Measurements from ENCODE around the gene CUTC. TPM values are rescaled to one million over a fixed set of nuclear protein-coding genes. Genes with fewer than 3 reads are reported as not detected.
A peak's percentile ranks its signal among the peaks of the same experiment; 100 is the strongest.

The CUTC gene
- total and polyA plus RNA-seq, 3 experiments from 2014 or later, result 26.7 to 49.9 (median 27.5) TPM

DNA sequence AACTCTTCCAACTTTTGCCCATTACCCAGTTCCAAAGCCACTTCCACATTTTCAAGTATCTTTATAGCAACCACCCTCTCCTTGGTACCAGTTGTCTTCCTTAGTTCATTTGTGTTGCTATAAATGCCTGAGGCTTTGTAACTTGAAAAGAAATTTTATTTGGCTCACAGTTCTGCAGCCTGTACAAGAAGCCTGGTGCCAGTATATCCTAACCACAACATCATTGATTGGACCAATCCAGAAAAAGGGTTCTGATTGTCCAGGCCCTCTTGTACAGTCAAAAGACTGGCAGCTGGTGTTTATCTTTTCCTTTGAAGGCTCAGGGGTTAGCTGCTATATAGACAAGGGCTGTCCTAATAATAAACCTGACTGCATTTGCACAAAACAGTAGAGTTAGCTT, 29.3 kb downstream of the CUTC start:
- Mint-ChIP-seq H3K9me3 (peaks cover 0 to 4% (median 0%) of the 10 kb centered on the region in 5 donors), H3K36me3 (peaks cover 38 to 54% (median 42%) of the 10 kb centered on the region in 3 donors), H3K27ac (no peak overlapping the region), H3K27me3 (peaks cover 0 to 2% of the 10 kb centered on the region in 2 donors), H3K4me1 (peaks cover 8 to 17% (median 8%) of the 10 kb centered on the region in 3 donors), H3K4me3 (no peak overlapping the region)
- POLR2A ChIA-PET, result no interaction called here
- H3K4me3 ChIP-seq (ENCODE audit: low read length), result no peak overlapping the region
- H3K27ac ChIP-seq (ENCODE audit: low read depth, low read length), result no peak overlapping the region
- CTCF ChIA-PET, result no interaction called here
- peaks cover 17% of the 10 kb centered on the region for H3K36me3 ChIP-seq (ENCODE audit: insufficient read depth, low read length)
- no peak for DNase-seq
- no peaks in the 10 kb centered on the region for H3K27me3 ChIP-seq (ENCODE audit: insufficient read depth, low read length, poor library complexity, severe bottlenecking)
- no peaks in the 10 kb centered on the region for H3K9me3 ChIP-seq (ENCODE audit: low read length)
- H3K4me1 ChIP-seq (ENCODE audit: insufficient read depth, low read length), result no peaks in the 10 kb centered on the region

DNA sequence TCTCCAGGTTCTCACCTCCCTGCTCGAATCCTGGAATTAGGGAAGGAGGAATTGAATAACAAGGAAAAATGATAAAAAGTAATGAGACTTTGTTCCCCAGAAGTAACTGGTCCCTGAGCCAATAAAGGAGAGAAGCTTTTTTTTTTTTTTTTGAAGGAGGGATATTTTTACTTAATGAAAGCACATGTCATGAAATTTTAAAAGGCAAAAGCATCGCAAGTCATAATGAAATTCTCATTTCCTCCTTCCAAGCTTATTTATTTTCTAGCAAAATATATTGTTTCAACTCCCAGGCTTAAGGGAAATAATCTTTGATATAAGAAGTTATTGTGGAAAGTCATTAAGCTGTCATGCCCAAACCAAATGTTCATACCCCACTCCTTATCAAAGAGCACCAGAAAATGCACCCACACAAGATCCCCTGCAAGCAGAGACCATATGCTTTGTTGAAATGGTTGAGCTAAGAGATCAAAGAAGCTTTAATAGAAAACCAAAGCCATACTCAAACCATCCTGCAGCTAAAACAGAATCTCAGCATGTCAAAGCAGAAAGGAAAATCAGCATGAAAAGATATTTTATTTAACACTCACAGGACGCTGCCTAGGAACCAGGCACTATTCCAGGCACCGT, 33.8 kb downstream of the CUTC start:
- Histone ChIP-seq H3K27ac (ENCODE audit: low read depth, low read length) (no peak overlapping the region), H3K27me3 (ENCODE audit: insufficient read depth, low read length, poor library complexity, severe bottlenecking) (no peaks in the 10 kb centered on the region), H3K4me3 (ENCODE audit: low read length) (no peak overlapping the region), H3K4me1 (ENCODE audit: insufficient read depth, low read length) (no peaks in the 10 kb centered on the region), H3K9me3 (ENCODE audit: low read length) (no peaks in the 10 kb centered on the region), H3K36me3 (ENCODE audit: insufficient read depth, low read length) (no peaks in the 10 kb centered on the region)
- peaks cover 13 to 23% (median 17%) of the 10 kb centered on the region in 3 donors for H3K4me1 Mint-ChIP-seq
- CTCF ChIA-PET, result no interaction called here
- DNase-seq, result no peak
- peaks cover 0 to 4% (median 1%) of the 10 kb centered on the region in 5 donors for H3K9me3 Mint-ChIP-seq
- H3K4me3 Mint-ChIP-seq, result peak overlapping the region in 2 of 7 donors; percentile 0 to 19
- peak overlapping the region in 4 of 8 donors; percentile 17 to 82 (median 54) for H3K27ac Mint-ChIP-seq
- POLR2A ChIA-PET, result interaction anchor here (1.0 kb wide), 1 partner anchor 33 kb away, joined by 8 read pairs; the partner anchor contains the start of genes COX15 and CUTC
- peaks cover 0 to 3% of the 10 kb centered on the region in 2 donors for H3K27me3 Mint-ChIP-seq
- H3K36me3 Mint-ChIP-seq, result peaks cover 11 to 18% (median 15%) of the 10 kb centered on the region in 3 donors

DNA sequence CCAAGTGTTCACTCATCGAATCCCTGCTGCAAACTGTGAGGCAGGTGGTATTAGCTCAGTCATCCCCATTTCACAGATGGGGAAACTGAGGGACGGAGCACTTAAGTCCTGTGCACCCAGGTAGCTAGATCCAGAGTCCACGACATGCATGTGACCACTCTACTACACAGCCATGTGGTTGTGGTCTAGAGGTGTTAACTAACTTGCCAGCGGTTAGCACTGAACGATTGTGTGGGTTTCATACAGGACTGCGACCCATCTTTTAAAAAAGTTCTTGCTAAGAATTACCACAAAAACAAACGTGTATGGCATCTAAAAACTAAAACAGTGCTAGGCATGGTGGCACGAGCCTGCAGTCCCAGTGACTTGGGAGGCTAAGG, 34.3 kb downstream of the CUTC start:
- Mint-ChIP-seq H3K27me3 (peaks cover 0 to 4% of the 10 kb centered on the region in 2 donors), H3K9me3 (peaks cover 0 to 4% (median 1%) of the 10 kb centered on the region in 5 donors), H3K36me3 (peaks cover 10 to 13% (median 11%) of the 10 kb centered on the region in 3 donors), H3K4me3 (peak overlapping the region in 4 of 7 donors; percentile 0 to 26 (median 20)), H3K4me1 (peaks cover 13 to 23% (median 17%) of the 10 kb centered on the region in 3 donors), H3K27ac (peak overlapping the region in 1 of 8 donors; percentile 17)
- Histone ChIP-seq H3K9me3 (ENCODE audit: low read length) (no peaks in the 10 kb centered on the region), H3K4me1 (ENCODE audit: insufficient read depth, low read length) (no peaks in the 10 kb centered on the region), H3K27me3 (ENCODE audit: insufficient read depth, low read length, poor library complexity, severe bottlenecking) (no peaks in the 10 kb centered on the region), H3K36me3 (ENCODE audit: insufficient read depth, low read length) (no peaks in the 10 kb centered on the region), H3K4me3 (ENCODE audit: low read length) (no peak overlapping the region), H3K27ac (ENCODE audit: low read depth, low read length) (no peak overlapping the region)
- peak in 1 of 5 donors; percentile 27 for DNase-seq
- ChIA-PET CTCF (no interaction called here), POLR2A (interaction anchor here (1.0 kb wide), 1 partner anchor 34 kb away, joined by 8 read pairs; the partner anchor contains the start of genes COX15 and CUTC)

DNA sequence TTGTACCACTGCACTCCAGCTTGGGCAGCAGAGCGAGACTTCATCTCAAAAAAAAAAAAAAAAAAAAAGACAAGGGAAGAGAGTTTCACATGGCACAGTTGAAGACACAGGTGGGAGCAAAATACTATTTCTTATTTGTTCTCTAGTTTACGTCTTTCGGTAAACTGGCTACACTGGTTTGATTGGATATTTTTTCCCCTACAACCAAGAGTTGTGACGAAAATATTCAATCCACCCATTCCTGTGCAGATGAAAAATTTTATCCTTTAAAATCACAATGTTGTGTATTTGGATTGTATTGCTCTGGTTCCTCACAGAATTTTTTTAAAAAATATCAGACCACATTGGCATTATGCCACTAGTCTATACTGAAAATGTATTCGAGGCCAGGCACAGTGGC, 35.9 kb downstream of the CUTC start:
- Mint-ChIP-seq H3K27ac (no peak overlapping the region), H3K36me3 (peaks cover 2 to 3% (median 3%) of the 10 kb centered on the region in 3 donors), H3K4me1 (peaks cover 13 to 23% (median 17%) of the 10 kb centered on the region in 3 donors), H3K4me3 (no peak overlapping the region), H3K27me3 (peaks cover 0 to 5% of the 10 kb centered on the region in 2 donors), H3K9me3 (peaks cover 0 to 4% (median 1%) of the 10 kb centered on the region in 5 donors)
- CTCF ChIA-PET, result interaction anchor here (0.7 kb wide), 1 partner anchor 376 kb away, joined by 3 read pairs; no protein-coding TSS in a partner anchor
- Histone ChIP-seq H3K36me3 (ENCODE audit: insufficient read depth, low read length) (no peaks in the 10 kb centered on the region), H3K4me3 (ENCODE audit: low read length) (no peak overlapping the region), H3K9me3 (ENCODE audit: low read length) (no peaks in the 10 kb centered on the region), H3K27ac (ENCODE audit: low read depth, low read length) (no peak overlapping the region), H3K27me3 (ENCODE audit: insufficient read depth, low read length, poor library complexity, severe bottlenecking) (no peaks in the 10 kb centered on the region), H3K4me1 (ENCODE audit: insufficient read depth, low read length) (no peaks in the 10 kb centered on the region)
- POLR2A ChIA-PET, result no interaction called here
- no peak for DNase-seq

DNA sequence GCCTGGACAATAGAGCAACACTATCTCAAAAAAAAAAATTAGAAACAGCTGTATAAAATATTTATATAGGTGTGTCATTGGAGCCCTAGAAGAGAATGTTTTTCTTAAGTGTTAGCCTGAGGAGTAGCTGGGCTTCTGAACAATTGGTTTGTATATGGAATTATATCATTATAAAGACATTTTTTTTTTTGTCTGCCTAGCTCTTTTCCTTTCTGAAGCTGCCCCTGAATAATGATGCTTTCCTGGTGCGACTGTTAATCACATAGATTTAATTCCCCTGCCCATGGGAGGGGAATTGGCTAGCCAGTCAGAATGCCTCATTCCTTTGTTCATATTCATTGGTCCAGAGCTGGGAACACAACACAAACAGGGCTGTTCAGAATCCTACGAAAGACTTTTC, 36.5 kb downstream of the CUTC start:
- Histone ChIP-seq H3K27ac (ENCODE audit: low read depth, low read length) (no peak overlapping the region), H3K4me1 (ENCODE audit: insufficient read depth, low read length) (no peaks in the 10 kb centered on the region), H3K4me3 (ENCODE audit: low read length) (no peak overlapping the region), H3K36me3 (ENCODE audit: insufficient read depth, low read length) (no peaks in the 10 kb centered on the region), H3K27me3 (ENCODE audit: insufficient read depth, low read length, poor library complexity, severe bottlenecking) (no peaks in the 10 kb centered on the region), H3K9me3 (ENCODE audit: low read length) (no peaks in the 10 kb centered on the region)
- H3K36me3 Mint-ChIP-seq, result peaks cover 0 to under 1% (median 0%) of the 10 kb centered on the region in 3 donors
- CTCF ChIA-PET, result no interaction called here
- POLR2A ChIA-PET, result no interaction called here
- peaks cover 13 to 23% (median 17%) of the 10 kb centered on the region in 3 donors for H3K4me1 Mint-ChIP-seq
- no peak overlapping the region for H3K4me3 Mint-ChIP-seq
- peaks cover 0 to 5% of the 10 kb centered on the region in 2 donors for H3K27me3 Mint-ChIP-seq
- peaks cover 0 to 4% (median 0%) of the 10 kb centered on the region in 5 donors for H3K9me3 Mint-ChIP-seq
- DNase-seq, result no peak
- no peak overlapping the region for H3K27ac Mint-ChIP-seq

DNA sequence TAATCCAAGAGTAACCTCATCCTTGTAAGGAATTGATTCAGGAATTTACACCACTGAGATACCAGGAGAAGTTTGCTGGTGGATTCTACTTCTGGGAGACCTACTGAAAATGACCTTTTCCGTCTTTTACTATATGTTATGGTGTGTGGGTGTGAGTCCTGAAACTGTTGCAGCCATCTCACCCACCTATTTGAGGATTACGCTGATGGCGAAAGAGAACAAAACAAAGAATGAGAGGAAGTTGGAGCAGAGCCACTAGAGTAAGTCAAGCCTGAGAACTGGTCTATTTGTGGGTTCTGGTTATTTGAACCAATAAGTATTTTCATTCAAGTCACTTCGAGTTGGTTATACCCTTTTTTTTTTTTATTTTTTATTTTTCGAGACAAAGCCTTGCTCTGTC, 37.7 kb downstream of the CUTC start:
- Histone ChIP-seq H3K36me3 (ENCODE audit: insufficient read depth, low read length) (no peaks in the 10 kb centered on the region), H3K4me1 (ENCODE audit: insufficient read depth, low read length) (no peaks in the 10 kb centered on the region), H3K27ac (ENCODE audit: low read depth, low read length) (no peak overlapping the region), H3K9me3 (ENCODE audit: low read length) (no peaks in the 10 kb centered on the region), H3K27me3 (ENCODE audit: insufficient read depth, low read length, poor library complexity, severe bottlenecking) (no peaks in the 10 kb centered on the region), H3K4me3 (ENCODE audit: low read length) (no peak overlapping the region)
- no peak overlapping the region for H3K27ac Mint-ChIP-seq
- H3K27me3 Mint-ChIP-seq, result peaks cover 0 to 5% of the 10 kb centered on the region in 2 donors
- ChIA-PET CTCF (no interaction called here), POLR2A (no interaction called here)
- H3K4me3 Mint-ChIP-seq, result no peak overlapping the region
- peaks cover 13 to 20% (median 17%) of the 10 kb centered on the region in 3 donors for H3K4me1 Mint-ChIP-seq
- H3K36me3 Mint-ChIP-seq, result no peaks in the 10 kb centered on the region
- DNase-seq, result no peak
- H3K9me3 Mint-ChIP-seq, result peaks cover 0 to 1% (median 0%) of the 10 kb centered on the region in 5 donors

DNA sequence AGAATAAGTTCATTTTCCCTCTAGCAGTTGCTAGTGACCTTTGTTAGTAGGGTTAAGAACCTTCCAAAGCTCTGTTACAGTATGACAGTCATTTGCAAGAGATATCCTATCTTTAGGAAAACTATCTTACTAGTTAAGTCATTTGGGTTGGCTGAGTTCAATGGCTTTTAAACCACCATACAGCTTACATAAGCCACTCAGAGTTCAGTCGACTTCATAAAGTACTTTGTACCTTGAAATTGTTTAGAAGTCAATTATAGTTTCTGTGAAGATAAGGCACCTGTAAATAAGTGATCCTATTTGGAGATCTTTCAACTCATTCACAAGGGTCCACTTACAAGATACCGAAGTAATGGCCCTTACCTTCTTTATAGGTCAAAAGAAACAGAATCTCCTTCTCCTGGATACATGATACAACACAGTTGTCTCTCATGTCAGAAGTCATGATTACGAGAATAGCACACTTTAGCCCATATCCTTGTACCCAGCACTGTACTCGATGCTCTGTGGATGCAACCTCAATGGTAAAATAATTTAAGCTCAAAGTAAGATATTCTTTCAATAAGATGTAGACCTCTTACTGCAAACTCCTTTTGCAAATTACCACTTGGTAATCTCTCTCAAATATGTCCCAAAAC, 38.5 kb downstream of the CUTC start:
- peaks cover 13 to 17% (median 15%) of the 10 kb centered on the region in 3 donors for H3K4me1 Mint-ChIP-seq
- CTCF ChIA-PET, result no interaction called here
- no peaks in the 10 kb centered on the region for H3K36me3 ChIP-seq (ENCODE audit: insufficient read depth, low read length)
- DNase-seq, result no peak
- H3K4me3 ChIP-seq (ENCODE audit: low read length), result no peak overlapping the region
- peaks cover 0 to 1% (median 0%) of the 10 kb centered on the region in 5 donors for H3K9me3 Mint-ChIP-seq
- H3K4me3 Mint-ChIP-seq, result no peak overlapping the region
- H3K9me3 ChIP-seq (ENCODE audit: low read length), result no peaks in the 10 kb centered on the region
- POLR2A ChIA-PET, result no interaction called here
- no peaks in the 10 kb centered on the region for H3K4me1 ChIP-seq (ENCODE audit: insufficient read depth, low read length)
- no peaks in the 10 kb centered on the region for H3K27me3 ChIP-seq (ENCODE audit: insufficient read depth, low read length, poor library complexity, severe bottlenecking)
- no peak overlapping the region for H3K27ac ChIP-seq (ENCODE audit: low read depth, low read length)
- H3K36me3 Mint-ChIP-seq, result no peaks in the 10 kb centered on the region
- H3K27ac Mint-ChIP-seq, result no peak overlapping the region
- peaks cover 0 to 4% of the 10 kb centered on the region in 2 donors for H3K27me3 Mint-ChIP-seq

DNA sequence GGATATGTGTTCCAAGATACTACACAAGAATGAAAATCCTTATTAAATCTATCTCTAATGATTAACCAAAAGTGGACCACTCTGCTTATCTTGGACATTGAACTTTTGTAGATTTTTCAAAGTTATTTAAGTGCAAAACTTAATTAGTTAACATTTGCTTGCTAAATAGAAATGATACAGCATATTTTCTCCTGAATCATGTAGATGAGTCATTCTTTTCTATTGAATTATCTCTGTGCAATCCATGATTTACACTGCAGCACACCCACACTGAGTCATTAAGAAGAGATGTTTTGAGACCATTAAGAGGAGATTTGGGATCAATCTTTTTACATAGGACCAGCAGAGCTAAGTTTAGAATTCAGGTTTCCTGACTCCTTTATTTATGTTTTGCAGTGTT, 43.8 kb downstream of the CUTC start:
- Mint-ChIP-seq H3K4me3 (no peak overlapping the region), H3K36me3 (peaks cover 0 to 8% (median 1%) of the 10 kb centered on the region in 3 donors), H3K27me3 (peaks cover 2 to 4% of the 10 kb centered on the region in 2 donors), H3K4me1 (peaks cover 0 to 2% (median 0%) of the 10 kb centered on the region in 3 donors), H3K9me3 (no peaks in the 10 kb centered on the region), H3K27ac (no peak overlapping the region)
- H3K9me3 ChIP-seq (ENCODE audit: low read length), result no peaks in the 10 kb centered on the region
- H3K27me3 ChIP-seq (ENCODE audit: insufficient read depth, low read length, poor library complexity, severe bottlenecking), result no peaks in the 10 kb centered on the region
- no peak for DNase-seq
- H3K4me1 ChIP-seq (ENCODE audit: insufficient read depth, low read length), result no peaks in the 10 kb centered on the region
- ChIA-PET POLR2A (no interaction called here), CTCF (no interaction called here)
- no peaks in the 10 kb centered on the region for H3K36me3 ChIP-seq (ENCODE audit: insufficient read depth, low read length)
- no peak overlapping the region for H3K27ac ChIP-seq (ENCODE audit: low read depth, low read length)
- H3K4me3 ChIP-seq (ENCODE audit: low read length), result no peak overlapping the region
